Neural progenitor cell (in vitro differentiated cells): ENCODE results near the gene SMARCD3.

ENCODE experiments used
- CTCF ChIP-seq: fragments of 200-600 bp; sonication (generic); IDR thresholded peaks from 2 replicates; pipeline ENCODE4 v1.5.1; 2017; ENCODE audit warnings: antibody characterized with exemption, mild to moderate bottlenecking
- EZH2 ChIP-seq: fragments of 200-600 bp; sonication (generic); IDR thresholded peaks from 2 replicates; pipeline ENCODE4 v1.6.1; 2017; ENCODE audit warnings: antibody characterized with exemption, mild to moderate bottlenecking, moderate library complexity
- EZH2phosphoT487 ChIP-seq: fragments of 200-600 bp; sonication (generic); IDR thresholded peaks from 2 replicates; pipeline ENCODE4 v1.6.1; 2017; ENCODE audit warnings: antibody characterized with exemption

- no peak for TF ChIP-seq CTCF
- TF ChIP-seq EZH2: no peak
- no peak for TF ChIP-seq EZH2phosphoT487
These were observed 41.4 kb upstream of the SMARCD3 start for GRCh38 chr7:151289891-151290290.
